ENCODE measurements around the gene KCNA2. TPM values are rescaled to one million over a fixed set of nuclear protein-coding genes. Genes with fewer than 3 reads are reported as not detected.

Gene KCNA2
- total and polyA plus RNA-seq, 2 of the 4 experiments (the other 2 are of a cell fraction), result not detected

DNA sequence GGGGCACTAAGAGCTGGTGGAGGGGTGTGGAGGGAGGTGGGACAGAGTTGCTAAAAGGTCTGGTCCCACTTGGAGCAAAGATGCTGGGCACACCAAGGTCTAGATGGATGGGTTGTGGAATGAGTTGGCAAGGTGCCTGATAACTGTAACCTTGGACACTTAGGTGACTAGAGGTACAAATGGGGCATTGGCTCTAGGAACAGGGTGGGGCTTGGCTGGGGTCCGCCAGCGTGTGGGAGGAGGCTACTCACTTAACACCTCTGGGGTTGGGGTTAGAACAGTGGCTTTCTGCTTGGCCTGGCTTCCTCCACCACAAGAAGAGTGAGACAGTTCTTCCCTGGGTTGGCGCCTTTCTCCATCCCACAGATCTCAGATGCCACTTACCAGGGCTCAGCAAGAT lies 17.2 kb downstream of the KCNA2 start:
- dilution Hi-C loops (cut with HindIII; ENCODE audit: low sequenced_read_pairs, unreplicated experiment) (no loop called here), intact Hi-C loops (cut with micrococcal nuclease) (no loop called here), in situ Hi-C loops (cut with MboI; ENCODE audit: low sequenced_read_pairs) (no loop called here)
- no peak overlapping the region for H2BK20ac ChIP-seq (ENCODE audit: low read depth, low read length)
- no peak overlapping the region for H2BK15ac ChIP-seq (ENCODE audit: low read depth, low read length)
- no peak overlapping the region for H3K18ac ChIP-seq (ENCODE audit: low read depth, low read length)
- no peak overlapping the region for H2AK9ac ChIP-seq (replicated peaks; ENCODE audit: low read depth, low read length, poor library complexity)
- no peak overlapping the region for H2AFZ ChIP-seq (replicated peaks; ENCODE audit: low read length, poor library complexity)
- no peak overlapping the region for H4K5ac ChIP-seq (ENCODE audit: low read depth, low read length)
- POLR2A ChIA-PET (ENCODE audit: unreplicated experiment), result no interaction called here
- DNase-seq, result no peak
- H2BK5ac ChIP-seq (ENCODE audit: low read depth, low read length, poor library complexity, severe bottlenecking), result no peak overlapping the region
- H3K56ac ChIP-seq (ENCODE audit: extremely low read depth, insufficient read depth, low read length), result no peak overlapping the region
- BruUV-seq (replicated peaks), result no TSS peak
- no peak overlapping the region for H2BK120ac ChIP-seq (ENCODE audit: low read depth, low read length)
- no peak overlapping the region for H4K8ac ChIP-seq (ENCODE audit: low read depth in 2 of 2, low read length in 2 of 2)
- no peak overlapping the region for H3K4me2 ChIP-seq (ENCODE audit: low read depth, low read length)
- H3K79me1 ChIP-seq (ENCODE audit: low read depth in 1 of 2, low read length in 2 of 2), result no peaks in the 10 kb centered on the region
- H3K14ac ChIP-seq (replicated peaks; ENCODE audit: low read depth, low read length), result no peak overlapping the region
- no peak overlapping the region for H3K4me3 ChIP-seq (ENCODE audit: insufficient read depth, low read depth, low read length)
- no peaks in the 10 kb centered on the region for H3K36me3 ChIP-seq (ENCODE audit: control insufficient read depth, insufficient read depth, low read length)
- no peaks in the 10 kb centered on the region for H4K20me1 ChIP-seq (ENCODE audit: insufficient read depth, low read length)
- no CpG with 5 or more reads among the region's 3 CpGs for WGBS, 2 experiments (ENCODE audit: extremely low coverage in 2 of 2, insufficient read length in 1 of 2)
- H3K27ac ChIP-seq (ENCODE audit: insufficient read depth, low read length), result no peak overlapping the region
- H2AK5ac ChIP-seq (ENCODE audit: low read depth, low read length), result no peak overlapping the region
- H3K4ac ChIP-seq (ENCODE audit: low read depth, low read length), result no peak overlapping the region
- no peaks in the 10 kb centered on the region for H3K9me3 ChIP-seq (ENCODE audit: control insufficient read depth, insufficient read depth, low read length)
- CTCF ChIA-PET, result no interaction called here
- peaks cover 3% of the 10 kb centered on the region for H3K27me3 ChIP-seq (ENCODE audit: control insufficient read depth, insufficient read depth, low read length)
- H3K4me1 ChIP-seq (ENCODE audit: control insufficient read depth, insufficient read depth, low read length), result no peaks in the 10 kb centered on the region
- H3K23ac ChIP-seq (ENCODE audit: low read depth, low read length), result no peak overlapping the region
- no peak for TF ChIP-seq RAD21 (IDR thresholded peaks at IDR 0.05; ENCODE audit: low read length)
- TF ChIP-seq, protein P1, sequence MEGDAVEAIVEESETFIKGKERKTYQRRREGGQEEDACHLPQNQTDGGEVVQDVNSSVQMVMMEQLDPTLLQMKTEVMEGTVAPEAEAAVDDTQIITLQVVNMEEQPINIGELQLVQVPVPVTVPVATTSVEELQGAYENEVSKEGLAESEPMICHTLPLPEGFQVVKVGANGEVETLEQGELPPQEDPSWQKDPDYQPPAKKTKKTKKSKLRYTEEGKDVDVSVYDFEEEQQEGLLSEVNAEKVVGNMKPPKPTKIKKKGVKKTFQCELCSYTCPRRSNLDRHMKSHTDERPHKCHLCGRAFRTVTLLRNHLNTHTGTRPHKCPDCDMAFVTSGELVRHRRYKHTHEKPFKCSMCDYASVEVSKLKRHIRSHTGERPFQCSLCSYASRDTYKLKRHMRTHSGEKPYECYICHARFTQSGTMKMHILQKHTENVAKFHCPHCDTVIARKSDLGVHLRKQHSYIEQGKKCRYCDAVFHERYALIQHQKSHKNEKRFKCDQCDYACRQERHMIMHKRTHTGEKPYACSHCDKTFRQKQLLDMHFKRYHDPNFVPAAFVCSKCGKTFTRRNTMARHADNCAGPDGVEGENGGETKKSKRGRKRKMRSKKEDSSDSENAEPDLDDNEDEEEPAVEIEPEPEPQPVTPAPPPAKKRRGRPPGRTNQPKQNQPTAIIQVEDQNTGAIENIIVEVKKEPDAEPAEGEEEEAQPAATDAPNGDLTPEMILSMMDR (conservative IDR thresholded peaks at IDR 0.05; ENCODE audit: low read depth, low read length), result no peak
- TF ChIP-seq CEBPB (IDR thresholded peaks at IDR 0.05; ENCODE audit: low read depth, low read length), result no peak
- no peak for TF ChIP-seq RCOR1 (IDR thresholded peaks at IDR 0.05; ENCODE audit: insufficient replicate concordance, low read length)
- TF ChIP-seq CHD1 (IDR thresholded peaks at IDR 0.05; ENCODE audit: low read depth, low read length), result no peak
- H4K91ac ChIP-seq (ENCODE audit: insufficient read depth, low read depth, low read length), result no peak overlapping the region
- H3K9ac ChIP-seq (ENCODE audit: low read depth, low read length), result no peak overlapping the region
- no peaks in the 10 kb centered on the region for H3K9me1 ChIP-seq (ENCODE audit: insufficient read depth, low read length)
- ATAC-seq (ENCODE audit: low read depth), result no peak

All from IMR-90 (cell line).